ENCODE results near the gene ELMOD1.
A peak's percentile ranks its signal among the peaks of the same experiment; 100 is the strongest.

ELMOD1 gene

GRCh38 chr11:107669191-107669740, 78.3 kb downstream of the ELMOD1 start:
- Histone ChIP-seq H3K27me3 (replicated peaks) (no peaks in the 10 kb centered on the region), H3K36me3 (replicated peaks) (no peaks in the 10 kb centered on the region), H3K27ac (no peak overlapping the region), H3K4me3 (ENCODE audit: low read depth, low read length) (no peak overlapping the region)
- no peak for TF ChIP-seq CTCF (IDR thresholded peaks at IDR 0.05; ENCODE audit: low read depth, low read length, missing control alignments)
- in situ Hi-C loops (cut with HindIII; ENCODE audit: low pct_ligation_motif_present, low sequenced_read_pairs) = no loop called here
- peak; percentile 73 for DNase-seq

GRCh38 chr11:107669893-107670601, 79.1 kb downstream of the ELMOD1 start:
- in situ Hi-C loops (cut with HindIII; ENCODE audit: low pct_ligation_motif_present, low sequenced_read_pairs) = no loop called here
- no peak for TF ChIP-seq CTCF (IDR thresholded peaks at IDR 0.05; ENCODE audit: low read depth, low read length, missing control alignments)

DNA sequence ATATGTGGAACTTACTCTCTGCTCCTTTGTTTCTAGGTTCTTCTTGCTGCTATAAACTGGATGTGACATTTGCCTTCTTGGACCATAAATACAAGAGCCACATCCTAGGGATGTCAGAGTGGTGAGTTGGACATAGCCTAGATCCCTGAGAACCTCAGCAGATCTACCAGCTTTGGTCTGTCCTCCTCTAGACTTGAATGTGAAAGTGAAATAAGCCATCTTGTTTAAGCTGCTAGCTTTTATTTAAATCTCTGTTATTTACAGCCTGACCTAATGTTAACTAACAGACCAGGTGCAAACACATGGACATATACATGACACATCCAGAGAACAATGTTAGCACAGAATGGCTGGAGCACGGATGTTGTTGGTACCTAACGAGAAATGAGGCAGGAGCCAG, 85.0 kb downstream of the ELMOD1 start:
- no peak for TF ChIP-seq CTCF (IDR thresholded peaks at IDR 0.05; ENCODE audit: low read depth, low read length, missing control alignments)
- Histone ChIP-seq H3K27ac (no peak overlapping the region), H3K36me3 (replicated peaks) (no peaks in the 10 kb centered on the region), H3K4me3 (ENCODE audit: low read depth, low read length) (no peak overlapping the region), H3K27me3 (replicated peaks) (peaks cover 2% of the 10 kb centered on the region)
- in situ Hi-C loops (cut with HindIII; ENCODE audit: low pct_ligation_motif_present, low sequenced_read_pairs) = loop anchor here (25.0 kb wide), 1 partner anchor 114 kb away; the partner anchor contains the start of gene ALKBH8
- no peak for DNase-seq

More at GRCh38 chr11:107669893-107670601, 79.1 kb downstream of the ELMOD1 start:
- no peaks in the 10 kb centered on the region for H3K27me3 ChIP-seq (replicated peaks)
- no peak overlapping the region for H3K4me3 ChIP-seq (ENCODE audit: low read depth, low read length)
- H3K36me3 ChIP-seq (replicated peaks) = no peaks in the 10 kb centered on the region
- H3K27ac ChIP-seq = no peak overlapping the region
- DNase-seq = no peak

DNA sequence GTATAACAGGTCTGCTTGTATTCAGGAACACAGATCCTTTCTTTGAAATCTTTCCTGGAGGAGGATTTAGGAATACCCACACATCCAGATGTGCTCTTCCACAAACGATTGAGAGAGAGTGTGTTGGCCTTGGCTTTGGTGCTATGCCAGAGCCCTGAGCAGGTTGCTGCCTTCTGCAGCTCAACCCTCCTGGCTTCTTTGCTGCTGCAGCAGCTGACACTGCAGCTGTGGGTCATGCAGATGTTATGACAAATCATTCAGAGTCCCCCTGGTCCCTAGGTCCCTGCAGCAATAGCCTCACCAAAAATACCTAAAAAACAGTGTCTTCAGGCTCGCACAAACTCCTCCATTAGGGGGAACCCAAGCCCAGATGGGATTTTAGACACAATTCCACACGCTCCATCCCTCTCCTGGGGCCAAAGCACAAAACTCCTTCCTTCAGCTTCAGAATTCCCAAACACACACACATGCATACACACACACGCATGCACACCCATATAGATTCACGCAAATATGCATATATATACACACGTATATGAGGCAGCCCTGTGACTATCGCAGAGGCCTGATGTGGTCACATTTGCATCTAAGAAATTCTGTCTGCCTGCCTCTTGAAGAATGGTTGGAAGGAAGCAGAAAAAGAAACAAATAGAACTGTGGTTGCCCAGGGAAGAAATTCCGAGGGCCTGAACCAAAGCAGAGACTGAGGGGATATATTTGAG, 85.5 kb downstream of the ELMOD1 start:
- no peak for DNase-seq
- in situ Hi-C loops (cut with HindIII; ENCODE audit: low pct_ligation_motif_present, low sequenced_read_pairs) = loop anchor here (25.0 kb wide), 1 partner anchor 114 kb away; the partner anchor contains the start of gene ALKBH8
- H3K36me3 ChIP-seq (replicated peaks) = no peaks in the 10 kb centered on the region
- H3K27ac ChIP-seq = no peak overlapping the region
- H3K4me3 ChIP-seq (ENCODE audit: low read depth, low read length) = no peak overlapping the region
- H3K27me3 ChIP-seq (replicated peaks) = peaks cover 2% of the 10 kb centered on the region
- TF ChIP-seq CTCF (IDR thresholded peaks at IDR 0.05; ENCODE audit: low read depth, low read length, missing control alignments) = no peak

GRCh38 chr11:107677924-107678631, 87.1 kb downstream of the ELMOD1 start:
- Histone ChIP-seq H3K4me3 (ENCODE audit: low read depth, low read length) (no peak overlapping the region), H3K27me3 (replicated peaks) (peaks cover 2% of the 10 kb centered on the region), H3K36me3 (replicated peaks) (no peaks in the 10 kb centered on the region), H3K27ac (no peak overlapping the region)
- no peak for DNase-seq
- in situ Hi-C loops (cut with HindIII; ENCODE audit: low pct_ligation_motif_present, low sequenced_read_pairs) = loop anchor here (25.0 kb wide), 1 partner anchor 116 kb away; the partner anchor contains the start of gene ALKBH8
- no peak for TF ChIP-seq CTCF (IDR thresholded peaks at IDR 0.05; ENCODE audit: low read depth, low read length, missing control alignments)
